HG03060 (cell line): ENCODE results near the gene NAA10.

Source experiments
- ATAC-seq: cut with Tn5 transposase; IDR thresholded peaks from one replicate; pipeline ENCODE4 v1.9.1; 2021; ENCODE audit warnings: low read depth, moderate number of reproducible peaks; ENCODE audit not compliant: unreplicated experiment

Gene NAA10

GRCh38 chrX:153967536-153968224 lies 32.8 kb upstream of the NAA10 start:
- no peak for ATAC-seq

DNA sequence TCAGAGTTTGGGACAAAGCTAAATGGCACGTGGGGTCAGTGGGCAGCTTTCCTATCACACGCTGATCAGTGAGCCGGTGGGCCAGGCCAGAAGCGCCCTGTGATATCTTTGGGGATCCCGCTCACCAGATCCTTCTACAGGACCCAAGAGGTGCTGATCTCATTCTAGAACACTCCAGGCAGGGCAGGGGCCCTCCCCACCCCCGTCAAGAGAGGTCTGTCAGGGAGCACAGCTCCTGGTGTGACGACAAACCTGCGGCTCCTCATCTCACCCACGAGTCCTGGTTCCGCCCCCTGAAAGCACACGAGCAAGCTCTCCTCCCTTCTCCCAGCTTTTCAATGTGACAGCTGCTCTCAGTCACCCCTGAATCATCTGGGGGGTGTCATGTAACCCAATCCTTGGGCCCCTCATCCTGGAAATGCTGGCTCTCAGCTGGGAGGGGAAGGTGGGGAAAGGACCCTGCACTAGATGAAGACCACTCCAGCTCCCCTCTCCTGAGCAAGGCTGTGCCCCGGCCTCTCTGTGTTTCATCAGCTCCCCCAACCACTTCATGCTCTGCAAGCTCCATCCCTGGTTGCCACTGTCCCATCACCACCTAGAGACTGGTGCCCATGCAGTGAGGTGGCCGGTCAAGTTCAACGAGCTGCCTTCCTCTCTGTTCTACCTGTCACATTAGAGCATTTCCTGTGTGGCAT lies 32.2 kb upstream of the NAA10 start:
- ATAC-seq, result no peak

DNA sequence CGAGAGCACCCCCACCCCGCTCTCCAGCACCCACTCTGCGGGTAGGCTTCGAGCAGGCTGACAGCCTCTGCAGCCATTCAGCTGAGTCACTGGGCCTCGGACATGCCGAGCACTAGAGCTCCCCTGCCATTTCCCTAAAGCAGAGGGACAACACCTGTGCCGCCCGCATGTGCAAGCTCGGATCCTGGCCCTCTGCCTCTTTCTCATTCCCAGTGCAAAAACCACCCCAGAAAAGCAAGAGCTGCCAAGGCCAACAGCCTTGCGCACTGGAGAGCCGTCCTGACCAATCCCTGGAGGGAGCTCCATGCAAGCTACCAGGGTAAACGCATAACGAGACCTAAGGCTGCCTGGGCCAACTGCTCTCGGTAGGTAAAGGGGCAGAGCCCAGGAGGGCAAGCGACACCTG lies 31.4 kb upstream of the NAA10 start:
- no peak for ATAC-seq

- no peak for ATAC-seq
Observed at GRCh38 chrX:153965406-153965805, 30.6 kb upstream of the NAA10 start.

GRCh38 chrX:153964105-153964504 lies 29.3 kb upstream of the NAA10 start:
- ATAC-seq, result no peak

GRCh38 chrX:153963546-153963945 lies 28.7 kb upstream of the NAA10 start:
- ATAC-seq, result no peak

- ATAC-seq, result no peak
Observed at GRCh38 chrX:153961292-153961691, 26.5 kb upstream of the NAA10 start.

GRCh38 chrX:153960786-153961185 lies 25.9 kb upstream of the NAA10 start:
- no peak for ATAC-seq

DNA sequence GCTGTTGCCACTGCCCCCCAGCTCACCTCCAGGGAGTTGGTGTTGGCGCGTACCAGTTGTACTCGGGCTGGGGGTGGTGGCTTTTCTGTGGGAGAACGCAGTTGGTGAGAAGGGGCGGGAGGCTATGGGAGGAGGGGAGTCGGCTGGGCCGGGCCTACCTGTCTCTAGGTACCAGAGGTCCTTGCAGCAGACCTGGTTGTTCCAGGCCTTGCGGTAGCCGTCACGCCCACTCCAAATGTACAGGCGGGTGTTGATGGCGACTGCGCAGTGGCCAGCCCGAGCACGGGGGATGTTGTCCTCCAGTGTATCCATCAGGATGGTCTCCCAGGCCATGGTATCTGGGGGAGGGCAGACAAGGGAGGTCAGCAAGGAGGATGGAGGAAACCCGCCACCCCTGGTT lies 25.2 kb upstream of the NAA10 start:
- ATAC-seq, result no peak

- no peak for ATAC-seq
Observed at GRCh38 chrX:153959649-153960048, 24.8 kb upstream of the NAA10 start.

DNA sequence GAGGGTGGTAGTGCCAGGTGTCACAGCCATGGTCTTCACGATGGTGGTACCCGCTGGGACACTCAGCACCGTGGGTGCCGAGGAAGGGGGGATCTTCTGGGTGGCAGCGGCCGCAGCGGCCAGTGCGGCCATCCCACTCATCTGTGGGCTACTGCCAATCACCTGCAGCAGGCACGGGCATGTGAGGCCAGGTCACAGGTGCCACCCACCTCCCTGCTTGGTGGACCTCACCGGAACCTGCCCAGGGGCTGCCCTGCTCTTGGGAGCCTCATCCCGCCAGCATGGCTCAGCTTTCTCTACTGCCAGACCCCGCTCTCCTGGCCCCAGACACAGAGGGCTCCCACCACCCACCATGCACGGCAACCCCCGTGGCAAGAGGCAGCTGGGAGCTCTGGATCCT lies 23.8 kb upstream of the NAA10 start:
- ATAC-seq, result no peak

GRCh38 chrX:153957224-153957623 lies 22.4 kb upstream of the NAA10 start:
- no peak for ATAC-seq

- ATAC-seq, result no peak
Observed at GRCh38 chrX:153956044-153956907, 21.4 kb upstream of the NAA10 start.

DNA sequence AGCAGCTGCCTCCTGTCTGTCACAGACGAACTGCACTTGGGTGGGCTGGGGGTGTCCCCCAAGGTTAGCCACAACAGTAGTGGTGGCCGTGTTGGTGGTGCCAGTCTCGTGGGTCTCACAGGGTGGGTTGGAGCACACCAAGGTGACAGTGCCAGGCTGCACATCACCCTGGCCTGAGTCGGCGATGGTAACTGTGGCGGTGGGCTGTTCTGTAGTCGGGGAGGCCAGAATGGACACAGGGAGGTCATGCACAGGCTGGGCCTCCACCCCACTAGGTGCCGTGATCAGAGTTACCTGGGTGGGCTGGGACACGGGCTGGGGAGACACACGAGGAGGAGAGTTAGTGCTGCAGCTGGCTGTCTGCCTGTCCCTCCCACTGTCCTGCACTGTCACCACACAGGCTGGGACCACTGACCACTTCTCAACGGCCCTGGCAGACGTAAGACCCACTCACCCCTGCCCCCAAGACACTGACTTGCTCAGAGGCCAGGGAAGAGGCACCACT lies 20.4 kb upstream of the NAA10 start:
- ATAC-seq, result no peak

GRCh38 chrX:153954558-153955227 lies 19.9 kb upstream of the NAA10 start:
- ATAC-seq, result no peak

- ATAC-seq, result no peak
Observed at GRCh38 chrX:153953892-153954557, 19.2 kb upstream of the NAA10 start.

GRCh38 chrX:153953342-153953830 lies 18.5 kb upstream of the NAA10 start:
- ATAC-seq, result no peak

DNA sequence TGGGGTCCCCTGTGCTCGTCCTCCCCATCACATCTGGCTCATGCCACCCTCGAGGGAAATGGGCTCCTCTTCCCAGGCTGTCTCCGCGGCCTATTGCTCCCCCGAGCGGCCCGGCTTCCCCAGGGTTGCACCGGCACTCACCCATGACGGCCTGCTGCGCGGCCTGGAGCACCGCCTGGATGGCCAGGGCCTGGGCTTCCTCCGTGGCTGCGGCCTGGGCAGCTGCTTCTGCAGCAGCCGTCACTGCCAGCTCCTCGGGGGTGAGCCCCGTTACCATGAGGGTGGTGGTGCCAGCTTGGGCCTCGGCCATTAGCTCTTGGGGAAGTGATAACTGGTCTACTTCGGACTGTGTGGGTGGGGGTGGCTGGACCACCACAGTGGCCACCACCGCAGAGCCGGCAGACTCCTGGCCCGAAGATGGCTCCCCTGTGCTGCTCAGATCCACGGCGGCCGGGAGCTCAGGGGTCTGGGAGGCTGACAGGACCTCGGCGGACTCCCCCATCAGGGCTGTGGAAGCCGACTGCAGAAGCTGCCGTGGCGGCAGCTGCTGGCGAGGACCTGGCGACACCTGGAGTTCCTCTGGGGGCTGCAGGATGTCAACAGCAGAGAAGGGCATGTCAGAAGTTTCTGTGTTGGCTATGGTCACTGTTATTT lies 17.7 kb upstream of the NAA10 start:
- no peak for ATAC-seq

DNA sequence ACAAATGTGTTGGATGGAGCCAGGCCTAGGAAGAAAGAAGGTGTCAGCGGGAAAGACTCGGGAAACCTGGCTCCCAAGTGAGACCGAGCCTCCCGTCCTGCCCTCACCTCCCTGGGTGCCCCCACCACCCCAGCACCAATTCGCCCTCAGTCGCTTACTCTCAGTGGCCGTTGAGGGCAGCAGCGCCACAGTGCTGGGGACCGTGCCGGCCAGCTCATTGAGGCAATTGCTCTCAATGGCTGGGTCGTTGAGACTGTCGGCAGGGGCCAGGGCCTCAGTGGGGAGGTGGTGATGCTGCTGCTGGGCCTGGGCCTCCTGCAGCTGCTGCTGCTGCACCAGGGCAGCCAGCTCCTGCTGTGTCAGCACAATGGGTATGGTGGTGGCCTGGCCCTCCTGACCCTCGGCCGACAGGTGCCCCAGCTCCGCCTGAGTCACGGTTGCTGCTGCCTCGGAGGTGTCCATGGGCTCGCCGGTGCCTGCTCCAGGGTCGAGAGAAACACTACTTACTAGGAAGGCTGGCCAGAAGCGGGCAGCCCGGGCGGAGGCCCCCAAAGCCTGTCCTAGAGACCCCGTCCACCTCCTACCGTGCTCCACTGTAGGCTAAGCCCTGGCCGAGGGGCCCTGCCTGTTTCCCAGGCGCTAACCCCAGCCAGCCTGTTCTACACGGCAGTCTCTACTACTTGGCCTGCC lies 17.0 kb upstream of the NAA10 start:
- no peak for ATAC-seq
